CD4-positive, alpha-beta T cell treated with Interleukin-6 at 100 ng/mL for 8 hours (primary cell): ENCODE results near the gene CDK10.
"Not testable (repeated sequence)": the region's sequence is repeated elsewhere in the genome, so short reads cannot be mapped to it uniquely, and the experiment has no call there.

Source experiments
- DNase-seq: peaks from one replicate; pipeline ENCODE4 v3.0.0-alpha.2; 2020; ENCODE audit warnings: mixed read lengths, low spot score

Gene CDK10

DNA sequence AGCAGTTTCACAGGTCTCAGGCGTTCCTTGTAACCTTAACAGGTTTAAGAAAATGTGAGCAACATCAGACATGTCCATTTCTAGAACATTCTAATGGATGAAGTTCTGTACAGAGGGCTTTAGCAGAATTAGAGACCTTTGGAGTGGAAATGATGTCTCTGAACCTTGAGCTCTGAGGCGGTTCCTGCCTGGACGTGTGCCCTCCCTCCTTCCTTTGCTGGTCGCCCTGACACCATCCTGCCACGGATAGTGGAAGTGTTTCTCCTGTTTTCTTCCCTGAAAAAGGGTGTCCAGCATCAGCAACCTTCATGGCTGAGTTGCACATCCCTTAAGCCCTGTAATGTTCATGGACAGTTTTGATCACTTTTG is 17.7 kb upstream of the CDK10 start:
- no peak for DNase-seq

GRCh38 chr16:89669755-89670154 is 16.7 kb upstream of the CDK10 start:
- DNase-seq = no peak

DNA sequence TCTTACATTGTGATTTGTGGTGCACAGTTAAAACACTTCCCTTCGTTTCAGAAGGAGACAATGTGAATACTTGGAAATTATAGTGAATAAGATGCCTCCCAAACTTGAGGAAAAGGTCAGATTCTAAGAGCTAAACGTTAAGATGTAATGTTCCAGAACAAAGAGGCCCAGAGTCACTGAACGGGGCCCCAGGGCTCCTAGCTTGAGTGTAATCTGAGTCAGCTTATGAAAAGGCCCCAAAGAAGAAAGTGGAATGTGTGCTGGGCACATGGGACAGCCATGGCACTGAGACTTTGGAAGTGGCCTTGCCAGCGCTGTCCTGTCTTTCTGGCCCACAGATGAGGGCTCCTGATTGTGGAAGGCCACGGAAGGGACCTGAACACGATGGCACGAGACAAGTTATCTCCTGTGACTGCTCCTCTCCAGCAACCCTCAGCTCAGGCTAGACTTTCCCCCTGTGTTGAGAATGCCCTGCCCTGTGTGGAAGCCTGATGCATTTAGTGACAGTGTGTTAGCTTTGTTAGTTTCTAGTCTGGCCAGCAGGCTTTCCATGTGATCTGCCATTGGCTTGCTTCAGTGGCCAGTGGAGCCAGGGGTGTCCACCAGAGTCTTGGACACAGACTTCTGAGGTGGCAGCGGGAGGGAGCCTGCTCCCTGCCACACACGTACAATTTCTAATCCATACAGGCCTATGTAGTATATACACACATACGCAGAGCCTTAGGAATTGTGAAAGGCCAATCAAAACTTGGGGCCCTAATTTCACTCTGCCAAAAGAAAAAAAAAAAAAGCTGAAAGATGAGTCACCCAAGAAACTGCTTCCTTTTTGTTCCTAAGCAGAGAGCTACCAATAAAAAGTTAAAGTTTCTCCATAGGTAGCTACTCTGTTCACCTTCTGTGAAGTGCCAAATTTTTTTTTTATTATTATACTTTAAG is 15.7 kb upstream of the CDK10 start:
- DNase-seq = no peak

DNA sequence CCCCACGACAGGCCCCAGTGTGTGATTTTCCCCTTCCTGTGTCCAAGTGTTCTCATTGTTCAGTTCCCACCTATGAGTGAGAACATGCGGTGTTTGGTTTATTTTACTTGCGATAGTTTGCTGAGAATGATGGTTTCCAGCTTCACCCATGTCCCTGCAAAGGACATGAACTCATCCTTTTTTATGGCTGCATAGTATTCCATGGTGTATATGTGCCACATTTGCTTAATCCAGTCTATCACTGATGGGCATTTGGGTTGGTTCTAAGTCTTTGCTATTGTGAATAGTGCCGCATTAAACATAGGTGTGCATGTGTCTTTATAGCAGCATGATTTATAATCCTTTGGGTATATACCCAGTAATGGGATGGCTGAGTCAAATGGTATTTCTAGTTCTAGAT is 14.9 kb upstream of the CDK10 start:
- not testable (repeated sequence) for DNase-seq

GRCh38 chr16:89672177-89672941 is 14.1 kb upstream of the CDK10 start:
- no peak for DNase-seq

DNA sequence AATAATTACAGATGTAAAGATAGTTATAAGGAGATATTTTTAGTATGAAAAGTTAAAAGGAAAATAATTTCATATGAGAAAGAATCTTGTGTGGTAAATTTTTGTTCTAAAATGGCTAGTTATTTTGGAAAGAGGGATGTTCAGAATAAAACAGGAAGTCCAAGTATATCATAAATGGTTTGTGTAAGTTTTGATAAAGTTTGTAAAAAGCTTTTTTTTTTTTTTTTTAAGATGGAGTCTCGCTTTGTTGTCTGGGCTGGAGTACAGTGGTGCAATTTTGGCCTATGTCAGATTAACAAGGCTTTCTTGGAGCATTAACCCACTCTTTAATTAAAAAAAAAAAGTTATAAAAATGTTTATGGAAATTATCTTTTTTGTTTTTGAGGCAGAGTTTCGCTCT is 8.2 kb upstream of the CDK10 start:
- no peak for DNase-seq

- DNase-seq = no peak
These were observed 573 bp upstream of the CDK10 start for GRCh38 chr16:89685916-89686315.

DNA sequence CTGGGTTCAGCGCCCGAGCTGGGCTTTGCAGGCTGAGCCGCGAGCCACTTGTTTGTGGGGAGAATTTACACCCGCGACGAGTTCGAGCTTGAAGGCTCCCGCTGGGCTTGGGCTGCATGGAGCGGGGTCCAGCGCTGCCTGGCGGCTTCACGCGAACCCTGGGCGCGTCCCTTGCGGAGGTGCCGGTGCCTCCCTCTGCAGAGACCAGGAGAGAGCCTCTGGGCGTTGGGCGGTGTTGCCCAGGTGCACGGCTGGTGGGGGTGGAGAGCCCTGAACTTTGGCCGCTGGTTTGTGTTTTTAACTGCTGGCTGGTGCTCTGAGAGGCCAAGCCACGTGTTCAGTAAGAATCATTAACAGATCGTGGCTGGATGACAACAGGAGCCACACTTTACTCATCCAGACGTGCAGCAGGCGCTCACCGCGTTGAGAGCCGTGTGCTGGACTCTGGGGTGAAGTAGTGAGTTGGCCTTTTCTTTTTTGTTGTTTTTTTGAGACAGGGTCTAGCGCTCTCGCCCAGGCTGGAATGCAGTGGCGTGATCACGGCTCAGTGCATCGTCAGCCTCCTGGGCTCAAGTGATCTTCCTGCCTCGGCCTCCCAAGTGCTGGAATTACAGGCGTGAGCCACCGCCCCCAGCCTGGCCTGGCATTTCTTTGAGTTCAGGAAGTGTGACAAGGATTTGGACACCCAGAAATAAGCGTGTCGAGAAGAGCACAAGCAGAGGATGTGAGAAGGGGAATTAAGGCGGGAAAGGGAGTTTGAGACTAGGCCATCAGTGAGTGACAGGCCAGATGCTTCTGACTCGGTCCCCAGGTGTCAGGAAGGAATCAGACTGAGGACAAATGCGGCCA is 827 bp downstream of the CDK10 start:
- no peak for DNase-seq

DNA sequence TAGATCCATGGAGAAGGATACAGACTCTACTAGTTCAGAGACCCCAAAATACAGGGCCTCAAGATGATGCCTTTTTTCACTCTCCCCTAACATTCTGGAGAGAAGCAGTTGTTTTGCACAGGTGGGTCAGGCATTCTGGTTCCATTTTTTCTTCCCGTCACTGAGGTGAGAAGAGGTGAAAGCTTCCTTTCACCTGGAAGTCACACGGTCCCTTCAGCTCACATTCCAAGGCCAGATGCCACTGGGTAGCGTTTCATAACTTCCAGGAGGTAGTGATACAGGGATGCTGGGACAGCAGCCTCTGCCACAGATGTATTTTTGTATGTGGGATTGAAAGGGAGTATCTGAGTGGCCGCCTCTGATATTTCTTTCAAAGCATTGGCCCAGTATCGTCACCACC is 1.9 kb downstream of the CDK10 start:
- no peak for DNase-seq

DNA sequence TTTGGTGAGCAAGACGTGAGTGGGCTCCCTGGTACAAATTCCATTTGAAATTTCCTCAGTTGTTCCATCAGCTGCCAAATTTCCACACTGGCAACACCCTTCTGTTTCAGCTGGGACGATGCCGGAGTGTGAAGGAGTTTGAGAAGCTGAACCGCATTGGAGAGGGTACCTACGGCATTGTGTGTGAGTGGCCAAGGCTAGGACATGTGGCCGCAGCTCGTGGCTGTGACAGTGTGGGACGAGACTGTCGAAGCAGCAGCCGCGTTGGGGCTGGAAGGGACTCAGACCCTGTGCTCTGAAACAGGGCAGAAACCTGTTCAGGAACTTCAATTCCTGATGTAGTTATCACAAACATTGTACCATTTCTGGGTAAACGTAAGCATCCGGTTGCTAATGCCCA is 2.7 kb downstream of the CDK10 start:
- no peak for DNase-seq

DNA sequence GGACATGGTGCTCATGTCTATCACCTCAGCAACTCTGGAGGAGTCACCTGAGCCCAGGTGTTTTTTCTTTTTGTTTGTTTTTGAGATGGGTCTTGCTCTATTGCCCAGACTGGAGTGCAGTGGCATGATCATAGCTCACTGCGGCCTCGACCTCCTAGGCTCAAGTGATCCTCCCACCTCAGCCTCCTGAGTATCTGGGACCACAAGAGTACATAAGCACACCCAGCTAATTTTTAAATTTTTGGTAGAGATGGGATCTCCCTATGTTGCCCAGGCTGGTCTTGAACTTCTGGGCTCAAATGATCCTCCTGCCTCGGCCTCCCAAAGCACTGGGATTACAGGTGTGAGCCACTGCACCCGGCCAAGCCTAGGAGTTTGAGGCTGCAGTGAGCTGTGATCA is 3.1 kb downstream of the CDK10 start:
- DNase-seq = not testable (repeated sequence)

DNA sequence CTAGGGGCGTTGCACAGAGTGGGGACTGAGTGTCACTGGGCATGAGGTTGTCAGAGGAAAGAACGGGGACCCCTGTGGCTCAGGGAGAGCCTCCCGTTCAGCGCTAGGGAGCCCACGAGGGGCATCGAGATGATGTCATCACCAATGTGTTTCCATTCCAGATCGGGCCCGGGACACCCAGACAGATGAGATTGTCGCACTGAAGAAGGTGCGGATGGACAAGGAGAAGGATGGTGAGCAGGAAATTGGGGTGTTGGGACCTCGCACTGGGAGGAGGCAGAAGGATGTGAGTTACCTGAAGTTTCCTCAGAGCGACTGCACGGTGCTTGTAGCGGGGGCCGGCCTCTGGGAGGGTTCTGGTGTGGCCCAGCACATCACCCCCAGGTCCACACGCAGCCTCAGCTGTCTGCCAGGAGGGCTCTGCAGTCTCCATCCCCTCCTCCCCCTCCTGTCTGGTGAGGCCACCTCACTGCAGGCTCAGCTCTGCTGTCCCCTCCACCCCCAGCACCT is 4.0 kb downstream of the CDK10 start:
- no peak for DNase-seq

GRCh38 chr16:89691231-89691985 is 4.9 kb downstream of the CDK10 start:
- no peak for DNase-seq

DNA sequence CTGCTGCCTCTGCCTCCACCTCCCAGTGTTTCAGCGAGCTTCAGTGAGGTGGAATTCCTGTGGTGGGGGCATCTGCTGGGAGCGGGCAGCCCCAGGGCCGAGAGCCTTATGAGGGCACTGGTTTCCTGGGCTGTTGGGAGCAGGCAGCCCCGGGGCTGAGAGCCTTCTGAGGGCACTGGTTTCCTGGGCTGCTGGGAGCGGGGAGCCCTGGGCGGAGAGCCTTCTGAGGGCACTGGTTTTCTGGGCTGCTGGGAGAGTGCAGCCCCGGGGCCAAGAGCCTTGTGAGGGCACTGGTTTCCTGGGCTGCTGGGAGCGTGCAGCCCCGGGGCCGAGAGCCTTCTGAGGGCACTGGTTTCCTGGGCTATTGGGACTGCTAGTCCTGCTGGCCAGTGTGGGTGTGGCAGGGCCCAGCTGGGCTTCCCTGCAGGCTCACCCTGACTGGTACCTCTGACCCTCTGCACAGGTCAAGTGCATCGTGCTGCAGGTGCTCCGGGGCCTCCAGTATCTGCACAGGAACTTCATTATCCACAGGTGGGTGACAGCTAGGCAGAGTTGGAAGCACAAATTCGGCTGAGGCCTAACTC is 5.6 kb downstream of the CDK10 start:
- no peak for DNase-seq

GRCh38 chr16:89693289-89693731 is 6.8 kb downstream of the CDK10 start:
- no peak for DNase-seq

GRCh38 chr16:89693931-89694783 is 7.7 kb downstream of the CDK10 start:
- DNase-seq = no peak

DNA sequence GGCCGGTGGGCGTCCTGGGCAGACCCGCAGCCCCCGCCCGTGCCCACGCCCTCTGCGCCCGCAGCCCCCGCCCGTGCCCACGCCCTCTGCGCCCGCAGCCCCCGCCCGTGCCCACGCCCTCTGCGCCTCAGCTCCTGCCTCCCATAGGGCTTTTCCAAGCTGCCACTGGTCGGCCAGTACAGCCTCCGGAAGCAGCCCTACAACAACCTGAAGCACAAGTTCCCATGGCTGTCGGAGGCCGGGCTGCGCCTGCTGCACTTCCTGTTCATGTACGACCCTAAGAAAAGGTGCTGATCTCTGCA is 8.2 kb downstream of the CDK10 start:
- DNase-seq = not testable (repeated sequence)

- no peak for DNase-seq
These were observed 8.8 kb downstream of the CDK10 start for GRCh38 chr16:89695086-89695874.
